ENCODE results near the gene COL18A1.

DNA sequence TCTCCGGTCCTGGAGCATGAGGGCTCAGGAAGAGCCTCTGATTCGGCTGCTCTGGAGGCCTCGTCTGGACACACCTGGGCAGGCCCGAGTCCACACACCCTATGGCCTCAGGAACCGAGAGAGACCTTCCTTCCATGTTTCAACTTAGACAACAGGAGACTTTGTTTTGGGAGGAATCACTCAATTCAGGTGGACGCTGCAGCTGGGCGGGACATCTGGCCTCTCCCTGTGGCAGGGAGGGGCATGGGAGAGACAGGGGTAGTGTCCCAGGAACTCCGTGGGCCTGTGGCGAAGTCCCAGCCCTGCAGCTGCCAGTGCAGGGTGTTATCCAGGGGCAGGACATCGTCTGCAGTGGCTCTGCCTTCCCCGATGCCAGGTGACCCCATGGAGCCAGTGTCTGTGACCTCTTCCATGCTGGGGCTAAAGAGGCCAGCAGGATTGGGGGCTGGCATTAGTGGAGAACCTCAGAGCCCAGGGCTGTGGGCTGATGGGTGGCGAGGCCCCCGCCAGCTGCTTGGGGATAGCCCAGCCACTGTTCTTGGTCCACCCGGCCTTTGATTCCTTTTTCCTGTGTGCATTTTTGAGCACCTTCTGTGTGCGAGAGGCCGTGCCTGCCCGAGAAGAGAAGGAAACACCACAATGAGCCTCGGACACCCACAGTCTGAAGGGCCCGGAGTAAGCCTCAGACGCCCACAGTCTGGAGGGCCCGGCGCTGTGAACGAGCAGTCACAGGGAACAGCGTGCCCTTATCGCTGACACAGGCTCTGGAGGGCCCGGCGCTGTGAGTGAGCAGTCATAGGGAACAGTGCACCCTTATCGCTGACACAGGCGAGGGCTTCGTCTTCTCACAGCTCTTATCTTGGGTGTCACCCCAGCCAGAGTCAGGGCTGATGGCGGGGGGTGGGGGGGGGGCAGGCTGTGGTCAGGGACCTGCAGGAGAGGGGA, 6.2 kb downstream of the COL18A1 start:
- TF ChIP-seq, protein P1, sequence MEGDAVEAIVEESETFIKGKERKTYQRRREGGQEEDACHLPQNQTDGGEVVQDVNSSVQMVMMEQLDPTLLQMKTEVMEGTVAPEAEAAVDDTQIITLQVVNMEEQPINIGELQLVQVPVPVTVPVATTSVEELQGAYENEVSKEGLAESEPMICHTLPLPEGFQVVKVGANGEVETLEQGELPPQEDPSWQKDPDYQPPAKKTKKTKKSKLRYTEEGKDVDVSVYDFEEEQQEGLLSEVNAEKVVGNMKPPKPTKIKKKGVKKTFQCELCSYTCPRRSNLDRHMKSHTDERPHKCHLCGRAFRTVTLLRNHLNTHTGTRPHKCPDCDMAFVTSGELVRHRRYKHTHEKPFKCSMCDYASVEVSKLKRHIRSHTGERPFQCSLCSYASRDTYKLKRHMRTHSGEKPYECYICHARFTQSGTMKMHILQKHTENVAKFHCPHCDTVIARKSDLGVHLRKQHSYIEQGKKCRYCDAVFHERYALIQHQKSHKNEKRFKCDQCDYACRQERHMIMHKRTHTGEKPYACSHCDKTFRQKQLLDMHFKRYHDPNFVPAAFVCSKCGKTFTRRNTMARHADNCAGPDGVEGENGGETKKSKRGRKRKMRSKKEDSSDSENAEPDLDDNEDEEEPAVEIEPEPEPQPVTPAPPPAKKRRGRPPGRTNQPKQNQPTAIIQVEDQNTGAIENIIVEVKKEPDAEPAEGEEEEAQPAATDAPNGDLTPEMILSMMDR (conservative IDR thresholded peaks at IDR 0.05; ENCODE audit: low read length), result no peak
- TF ChIP-seq EZH2phosphoT487 (IDR thresholded peaks at IDR 0.05; ENCODE audit: borderline replicate concordance), result no peak

All from Loucy (cell line).